ENCODE measurements around the gene LRP1B.

GRCh38 chr2:141029428-141030078 is 1101.3 kb downstream of the LRP1B start:
- no peak for TF ChIP-seq REST (IDR thresholded peaks at IDR 0.05; ENCODE audit: insufficient read depth in 1 of 2, low read depth in 2 of 2, low read length in 2 of 2)
- no peak for TF ChIP-seq POLR2AphosphoS5 (IDR thresholded peaks at IDR 0.05; ENCODE audit: low read depth, low read length)
- TF ChIP-seq TAF1 (IDR thresholded peaks at IDR 0.05; ENCODE audit: borderline replicate concordance, insufficient read depth, low read length), result no peak
- no peak for TF ChIP-seq SIN3A (IDR thresholded peaks at IDR 0.05; ENCODE audit: borderline replicate concordance, insufficient read depth, low read length)

Data from PFSK-1 (cell line).